Motor neuron (in vitro differentiated cells): ENCODE measurements around the gene NMUR1. TPM values are rescaled to one million over a fixed set of nuclear protein-coding genes. Genes with fewer than 3 reads are reported as not detected.

Source experiments
- ATAC-seq, 8 experiments: fragments of 200-7000 bp; cut with Tn5 transposase; replicated peaks in 6 of 8; 2 replicates each; pipeline ENCODE4 v1.8.0; 2021; ENCODE audit warnings: mild to moderate bottlenecking in 8 of 8, moderate library complexity in 8 of 8
- H3K27ac ChIP-seq, 2 donors: fragments of 250-450 bp; sonication (Bioruptor Pico); 2 replicates each; pipeline ENCODE4 v1.9.0; 2021; ENCODE audit warnings: antibody characterized with exemption in 2 of 2, mild to moderate bottlenecking in 2 of 2, moderate library complexity in 1 of 2
- H3K4me1 ChIP-seq, 2 donors: fragments of 250-450 bp; sonication (Bioruptor Pico); replicated peaks in 1 of 2; 2 replicates each; pipeline ENCODE4 v1.6.1; 2021; ENCODE audit warnings: antibody characterized with exemption in 2 of 2, mild to moderate bottlenecking in 2 of 2, moderate library complexity in 1 of 2
- H3K4me3 ChIP-seq, 5 donors: fragments of 250-450 bp; sonication (Bioruptor Pico); 2 replicates each; pipeline ENCODE4 v1.9.0; 2021; ENCODE audit warnings: antibody characterized with exemption in 5 of 5, mild to moderate bottlenecking in 5 of 5, moderate library complexity in 4 of 5
- WGBS, 10 experiments: fragments of 450-650 bp; shearing (Covaris generic); methylation state at CpG; one replicate each; pipeline ENCODE4 v1.0.0; 2022; 5-methylcytosine and 5-hydroxymethylcytosine counted together
- in situ Hi-C, 9 experiments: fragments of 400-800 bp; cut with MboI; loops; one replicate each; pipeline ENCODE4 v1.15.0; 2021; ENCODE audit warnings: low sequenced_read_pairs in 9 of 9, low pct_unique_long_range_greater_than_20kb in 2 of 9; ENCODE audit not compliant: unreplicated experiment in 9 of 9
- total RNA-seq, 8 experiments: library from RNA; unstranded; fragments of 300-600 nt; gene quantifications; 2 replicates each; pipeline versions ENCODE4 v1.2.3 to v1.2.4, GENCODE V29; 2022

NMUR1 gene
- total RNA-seq, 8 experiments from 2014 or later = 0.07 to 0.33 (median 0.12) TPM

DNA sequence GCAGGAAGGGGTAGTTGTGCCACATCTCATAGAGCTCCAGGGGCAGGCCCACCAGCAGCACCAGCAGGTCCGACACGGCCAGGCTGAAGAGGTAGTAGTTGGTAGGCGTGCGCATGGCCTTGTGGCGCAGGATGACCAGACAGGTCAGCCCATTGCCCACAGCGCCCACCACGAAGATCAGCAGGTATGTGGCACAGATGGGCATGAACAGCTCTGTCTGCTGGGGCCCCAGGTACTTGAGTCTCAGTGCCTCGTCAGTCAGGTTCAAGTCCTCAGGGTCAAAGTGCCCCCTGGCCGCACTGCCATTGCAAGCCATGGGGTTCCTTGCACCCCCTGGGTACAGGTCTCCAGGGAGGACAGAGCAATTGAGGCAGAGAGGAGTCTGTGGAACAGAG lies 1.6 kb downstream of the NMUR1 start:
- no peak for ATAC-seq
- 80 to 90% (median 90%) methylated on average over 1 to 6 of the region's 9 CpGs; no CpG with 5 or more reads in 7 of the 10 experiments for WGBS, 10 experiments
- H3K4me3 ChIP-seq = no peak overlapping the region
- peaks cover 11 to 16% of the 10 kb centered on the region in 2 donors for H3K4me1 ChIP-seq
- in situ Hi-C loops = no loop called here
- H3K27ac ChIP-seq = no peak overlapping the region

DNA sequence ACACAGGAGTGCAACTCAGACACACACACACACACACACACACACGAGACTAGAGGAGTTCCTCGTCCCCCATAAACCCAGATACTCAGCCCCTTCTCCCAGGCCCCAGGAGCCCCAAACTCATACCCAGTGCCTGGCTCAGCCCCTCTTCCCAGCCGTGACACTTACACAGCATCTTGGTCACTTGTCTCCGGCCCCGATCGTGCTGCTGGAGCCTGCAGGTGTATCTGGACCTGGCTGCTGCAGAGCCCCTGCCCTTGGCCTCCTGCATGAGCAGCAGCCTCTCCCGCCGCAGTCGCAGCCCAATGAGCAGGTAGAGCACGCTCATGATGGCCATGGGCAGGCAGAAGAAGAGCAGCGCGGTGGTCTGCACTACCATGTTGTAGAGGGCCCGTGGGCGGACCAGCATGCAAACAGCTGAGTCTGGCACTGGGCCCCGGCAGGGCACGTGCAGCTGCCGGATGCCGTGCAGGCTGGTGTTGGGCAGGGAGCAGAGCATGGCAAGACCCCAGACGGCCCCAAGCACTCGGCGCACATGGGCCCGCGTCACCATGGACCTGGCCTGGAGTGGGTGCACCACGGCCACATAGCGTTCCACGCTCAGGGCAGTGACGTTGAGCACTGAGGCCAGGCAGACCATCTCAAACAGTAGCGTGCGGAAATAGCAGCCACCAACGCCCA lies 2.1 kb downstream of the NMUR1 start:
- in situ Hi-C loops = no loop called here
- no peak for ATAC-seq
- 80 to 100% (median 94%) methylated on average over 1 to 9 of the region's 30 CpGs; no CpG with 5 or more reads in 5 of the 10 experiments for WGBS, 10 experiments
- no peak overlapping the region for H3K27ac ChIP-seq
- H3K4me1 ChIP-seq = peaks cover 11 to 16% of the 10 kb centered on the region in 2 donors
- H3K4me3 ChIP-seq = no peak overlapping the region

DNA sequence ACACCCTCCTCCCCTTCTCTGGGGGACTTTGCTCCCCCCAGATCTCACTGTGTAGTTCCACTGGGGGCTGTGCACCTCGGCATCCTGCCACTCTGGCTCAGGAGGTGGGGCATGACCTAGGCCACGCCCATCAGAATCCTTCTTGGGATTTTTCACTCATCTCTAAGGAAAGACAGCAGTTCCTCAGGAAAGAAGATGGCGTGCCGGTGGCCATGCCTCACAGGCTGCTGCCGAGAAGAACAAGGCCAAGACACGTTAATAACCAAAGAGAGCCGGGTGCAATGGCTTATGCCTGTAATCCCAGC lies 3.2 kb downstream of the NMUR1 start:
- in situ Hi-C loops = no loop called here
- Histone ChIP-seq H3K4me1 (peaks cover 5 to 11% of the 10 kb centered on the region in 2 donors), H3K27ac (no peak overlapping the region), H3K4me3 (no peak overlapping the region)
- WGBS, 10 experiments = 47 to 73% (median 63%) methylated on average over 1 to 4 of the region's 7 CpGs; no CpG with 5 or more reads in 6 of the 10 experiments
- ATAC-seq = no peak

DNA sequence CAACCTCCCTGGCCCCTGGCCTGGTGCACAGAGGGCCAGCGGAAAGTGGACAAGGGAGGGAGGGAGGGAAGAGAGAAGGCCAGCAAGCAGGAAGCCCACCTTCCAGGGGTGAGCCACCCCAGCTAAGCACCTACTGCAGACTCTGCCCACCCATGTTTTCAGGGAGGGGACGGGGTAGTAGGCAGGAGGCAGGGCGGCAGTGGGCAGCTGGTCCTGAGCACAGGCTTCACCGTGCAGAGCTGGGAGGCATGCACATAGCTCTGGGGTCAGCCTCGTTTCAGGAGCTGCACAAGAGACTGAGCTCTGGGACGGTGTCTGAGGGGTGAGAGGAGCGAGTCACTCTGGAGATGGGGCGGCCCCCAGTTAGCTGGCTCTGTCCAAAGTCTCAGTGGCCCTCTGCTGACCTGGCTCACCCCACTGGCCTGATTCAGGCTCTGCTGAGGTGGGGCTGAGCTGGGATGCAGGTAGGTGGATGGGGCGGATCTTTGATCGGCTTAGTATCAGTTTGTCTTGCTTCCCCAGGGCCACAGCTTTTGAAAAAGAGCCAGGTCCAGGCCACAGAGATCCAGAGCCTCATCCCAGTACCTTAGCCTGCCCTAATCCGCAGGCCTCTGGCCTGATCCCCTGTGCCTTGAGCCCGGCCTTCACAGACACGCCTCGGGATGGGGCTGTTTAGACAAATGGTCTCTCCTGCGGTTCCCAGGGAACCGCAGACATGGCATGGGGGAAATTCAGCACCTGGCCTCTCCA lies 3.7 kb downstream of the NMUR1 start:
- Histone ChIP-seq H3K27ac (no peak overlapping the region), H3K4me1 (peaks cover 0 to 6% of the 10 kb centered on the region in 2 donors), H3K4me3 (no peak overlapping the region)
- 71 to 100% (median 100%) methylated on average over 2 to 4 of the region's 16 CpGs; no CpG with 5 or more reads in 7 of the 10 experiments for WGBS, 10 experiments
- ATAC-seq = peak in 1 of 8 experiments; percentile 15
- in situ Hi-C loops = no loop called here

DNA sequence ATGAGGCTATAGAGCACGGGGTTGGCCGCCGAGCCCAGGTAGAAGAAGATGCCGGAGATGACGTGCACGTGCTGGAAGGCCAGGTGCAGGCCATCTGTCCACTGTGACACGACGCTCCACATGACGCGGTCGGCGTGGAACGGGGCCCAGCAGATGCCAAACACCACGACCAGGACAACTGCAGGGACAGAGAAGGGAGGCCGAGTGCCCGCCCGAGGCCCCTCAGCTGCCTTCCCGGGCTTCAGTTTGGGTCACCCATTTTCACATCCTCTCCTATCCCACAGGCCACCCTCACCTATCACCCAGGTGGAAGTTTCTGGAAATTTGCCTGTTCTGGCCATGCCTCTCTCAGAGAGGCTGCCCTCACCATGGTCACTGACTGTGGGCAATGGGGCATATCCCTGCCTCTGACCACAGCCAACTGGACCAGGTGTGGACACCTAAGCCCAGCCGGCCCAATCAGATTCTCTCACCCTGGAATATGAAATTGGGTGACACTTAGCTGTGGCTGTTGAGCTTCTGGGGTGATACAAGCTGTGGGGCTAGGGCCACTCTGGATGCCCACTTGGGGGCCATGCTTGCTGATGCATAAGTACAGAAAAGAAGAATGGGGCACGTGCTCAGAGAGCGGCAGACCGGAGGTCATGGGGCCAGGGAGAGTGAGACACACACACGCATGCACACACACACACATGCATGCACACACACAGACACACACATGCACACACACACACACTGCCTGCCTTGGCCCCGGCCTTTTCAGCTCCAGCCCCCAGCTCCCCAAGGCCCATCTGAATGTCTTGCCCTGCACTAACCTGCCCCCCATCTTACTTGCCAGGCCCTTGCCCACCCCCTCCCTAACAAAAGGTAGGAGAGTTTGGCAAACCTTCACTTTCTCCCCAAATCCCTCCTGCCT lies 4.7 kb downstream of the NMUR1 start:
- no peak overlapping the region for H3K4me3 ChIP-seq
- in situ Hi-C loops = no loop called here
- WGBS, 10 experiments = 58 to 100% (median 83%) methylated on average over 3 to 11 of the region's 24 CpGs; no CpG with 5 or more reads in 3 of the 10 experiments
- peaks cover 0 to 3% of the 10 kb centered on the region in 2 donors for H3K4me1 ChIP-seq
- H3K27ac ChIP-seq = no peak overlapping the region
- peak in 2 of 8 experiments; percentile 15 to 17 for ATAC-seq

DNA sequence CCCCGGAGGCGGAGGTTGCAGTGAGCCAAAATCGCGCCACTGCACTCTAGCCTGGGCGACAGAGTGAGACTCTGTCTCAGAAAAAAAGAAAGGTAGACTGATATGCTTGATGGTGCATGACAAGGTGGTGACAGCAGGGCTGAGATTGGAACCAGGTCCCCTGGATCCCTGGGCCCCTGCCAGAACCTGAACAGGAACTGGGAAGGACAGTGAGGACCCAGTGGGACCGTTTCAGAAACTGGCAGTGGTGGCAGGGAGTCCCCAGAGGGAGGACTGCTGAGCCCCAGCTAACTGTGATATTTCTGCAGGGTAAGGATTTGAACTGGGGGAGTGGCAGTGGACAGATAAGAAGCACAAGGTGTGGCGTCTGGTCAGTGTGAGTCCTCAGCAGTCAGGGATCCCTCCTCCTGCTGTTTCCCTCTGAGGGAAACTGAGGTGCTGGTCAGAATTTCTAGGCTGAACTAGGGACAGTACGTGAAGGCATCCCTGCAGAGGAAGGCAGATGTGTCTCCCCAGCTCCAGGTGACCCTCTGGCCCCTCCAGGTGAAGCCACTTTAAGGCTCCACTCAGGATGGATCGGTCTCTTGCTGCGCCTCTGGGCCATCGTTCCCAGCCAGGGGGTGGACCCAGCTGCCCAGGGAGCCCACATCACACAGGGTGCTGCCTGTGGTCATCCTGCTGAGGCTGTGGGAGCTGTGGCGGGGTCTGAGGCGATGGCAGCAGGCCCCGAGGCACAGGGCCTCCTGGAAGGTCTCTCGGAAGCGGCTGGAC lies 5.6 kb downstream of the NMUR1 start:
- Histone ChIP-seq H3K4me3 (no peak overlapping the region), H3K27ac (no peak overlapping the region), H3K4me1 (peaks cover 0 to 3% of the 10 kb centered on the region in 2 donors)
- 20 to 100% (median 93%) methylated on average over 1 to 6 of the region's 16 CpGs; no CpG with 5 or more reads in 5 of the 10 experiments for WGBS, 10 experiments
- ATAC-seq = no peak
- in situ Hi-C loops = loop anchor here in 1 of 9 experiments (25.0 kb wide), 1 partner anchor 188 kb away; the partner anchor contains the start of gene PTMA

DNA sequence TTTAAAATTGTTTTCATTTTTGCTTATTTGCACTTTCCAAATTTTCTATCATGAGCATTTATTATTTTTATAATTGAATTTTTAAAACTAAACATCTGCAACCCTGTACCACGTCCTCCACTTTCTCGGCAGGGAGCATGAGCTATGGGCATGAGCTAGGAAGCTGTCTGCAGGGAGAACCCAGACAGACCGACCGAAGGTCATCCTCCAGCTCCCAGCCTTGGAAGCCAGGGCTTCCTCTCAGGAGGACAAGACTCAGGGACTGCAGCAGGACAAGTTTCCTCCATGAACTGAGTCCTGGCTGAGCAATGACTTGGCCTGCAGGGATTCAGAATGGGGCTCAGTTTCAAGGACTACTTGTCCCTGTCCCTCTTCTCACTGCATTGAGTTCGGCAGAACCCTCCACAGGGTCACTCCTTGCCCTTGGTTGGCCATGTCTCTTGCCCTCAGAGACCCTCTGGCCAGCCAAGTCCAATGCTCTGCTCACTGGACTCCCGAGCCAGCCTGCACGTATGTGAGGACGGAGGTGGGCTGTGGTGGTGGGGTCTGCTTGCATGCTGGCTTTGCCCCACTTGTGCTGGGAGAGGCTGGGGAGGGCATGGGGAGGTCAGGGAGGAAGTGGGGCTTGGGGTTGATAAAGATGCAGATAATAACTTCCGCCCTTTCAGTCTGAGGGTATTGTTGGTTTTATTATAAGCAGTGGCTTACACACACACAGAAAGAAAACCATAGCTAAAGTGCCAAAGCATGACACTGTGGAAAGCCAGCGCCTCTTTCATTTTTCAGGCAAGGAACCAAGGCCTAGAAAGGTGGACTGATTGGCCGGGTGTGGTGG lies 6.6 kb downstream of the NMUR1 start:
- 28 to 100% (median 60%) methylated on average over 1 to 7 of the region's 11 CpGs; no CpG with 5 or more reads in 1 of the 10 experiments for WGBS, 10 experiments
- no peak overlapping the region for H3K4me3 ChIP-seq
- H3K4me1 ChIP-seq = peaks cover 0 to 3% of the 10 kb centered on the region in 2 donors
- ATAC-seq = no peak
- no peak overlapping the region for H3K27ac ChIP-seq
- in situ Hi-C loops = loop anchor here in 1 of 9 experiments (25.0 kb wide), 1 partner anchor 189 kb away; the partner anchor contains the start of gene PTMA

DNA sequence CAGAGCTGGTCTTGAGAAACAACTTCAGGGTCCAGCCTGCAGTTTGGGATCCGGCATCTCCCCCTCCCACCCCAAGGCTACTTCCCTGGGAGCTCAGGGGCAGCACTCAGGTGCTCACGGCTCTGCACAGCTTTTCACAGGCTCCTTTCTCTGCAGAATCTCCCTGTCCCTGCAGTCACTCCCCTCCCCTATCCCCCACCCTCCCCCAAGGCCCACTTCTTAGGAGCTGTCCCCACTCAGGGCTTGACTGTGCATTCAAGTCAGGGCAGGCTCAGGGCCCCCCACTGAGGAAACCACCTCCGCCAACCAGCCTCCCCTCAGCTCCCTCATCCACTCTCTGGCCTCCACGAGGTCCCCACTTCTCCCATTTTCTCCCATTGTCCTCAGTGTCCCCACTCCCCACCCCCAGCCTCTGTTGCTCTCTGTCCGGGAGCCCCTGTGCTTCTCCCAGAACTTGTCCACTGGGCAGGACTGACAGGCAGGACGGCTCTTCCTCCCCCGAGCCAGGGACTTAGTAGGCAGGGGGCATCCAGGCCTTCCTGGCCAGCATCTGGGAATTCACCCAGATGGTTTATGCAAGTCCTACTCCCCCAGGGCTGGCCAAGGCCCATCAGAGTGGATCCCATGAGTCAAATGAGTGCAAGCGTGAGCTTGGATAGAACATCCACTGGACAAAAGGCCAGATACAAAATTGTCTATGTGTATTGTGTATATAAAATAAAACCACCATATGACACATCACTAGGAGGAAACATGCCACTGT lies 7.6 kb downstream of the NMUR1 start:
- Histone ChIP-seq H3K4me3 (no peak overlapping the region), H3K4me1 (peaks cover 0 to 3% of the 10 kb centered on the region in 2 donors), H3K27ac (no peak overlapping the region)
- in situ Hi-C loops = loop anchor here in 1 of 9 experiments (25.0 kb wide), 1 partner anchor 190 kb away; the partner anchor contains the start of gene PTMA
- 0 to 100% (median 68%) methylated on average over 1 to 3 of the region's 8 CpGs; no CpG with 5 or more reads in 6 of the 10 experiments for WGBS, 10 experiments
- peak in 4 of 8 experiments; percentile 28 to 60 (median 43) for ATAC-seq

DNA sequence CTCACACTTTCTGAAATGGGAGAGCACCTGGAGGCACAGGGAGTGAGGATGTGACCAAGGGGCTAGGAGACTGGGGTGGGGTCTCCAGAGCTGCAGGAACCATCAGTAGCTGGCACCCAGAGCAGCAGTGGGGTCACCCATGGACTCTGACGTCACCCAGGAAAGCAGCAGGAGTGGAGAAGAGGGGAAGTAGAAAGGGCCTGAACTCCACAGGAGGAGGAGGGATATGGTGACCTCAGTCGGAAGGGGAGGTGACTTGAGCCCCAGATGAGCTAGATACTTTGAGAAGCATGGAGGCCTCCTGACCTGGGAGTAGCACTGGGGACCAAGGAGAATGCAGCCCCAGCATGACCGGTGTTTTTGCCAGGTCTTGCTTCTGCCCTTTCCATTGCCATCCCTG lies 8.8 kb downstream of the NMUR1 start:
- 17 to 100% (median 50%) methylated on average over 1 to 3 of the region's 3 CpGs; no CpG with 5 or more reads in 3 of the 10 experiments for WGBS, 10 experiments
- H3K4me3 ChIP-seq = no peak overlapping the region
- ATAC-seq = peak in 1 of 8 experiments; percentile 28
- in situ Hi-C loops = loop anchor here in 1 of 9 experiments (25.0 kb wide), 1 partner anchor 191 kb away; the partner anchor contains the start of gene PTMA
- no peak overlapping the region for H3K27ac ChIP-seq
- H3K4me1 ChIP-seq = peaks cover 0 to 3% of the 10 kb centered on the region in 2 donors

DNA sequence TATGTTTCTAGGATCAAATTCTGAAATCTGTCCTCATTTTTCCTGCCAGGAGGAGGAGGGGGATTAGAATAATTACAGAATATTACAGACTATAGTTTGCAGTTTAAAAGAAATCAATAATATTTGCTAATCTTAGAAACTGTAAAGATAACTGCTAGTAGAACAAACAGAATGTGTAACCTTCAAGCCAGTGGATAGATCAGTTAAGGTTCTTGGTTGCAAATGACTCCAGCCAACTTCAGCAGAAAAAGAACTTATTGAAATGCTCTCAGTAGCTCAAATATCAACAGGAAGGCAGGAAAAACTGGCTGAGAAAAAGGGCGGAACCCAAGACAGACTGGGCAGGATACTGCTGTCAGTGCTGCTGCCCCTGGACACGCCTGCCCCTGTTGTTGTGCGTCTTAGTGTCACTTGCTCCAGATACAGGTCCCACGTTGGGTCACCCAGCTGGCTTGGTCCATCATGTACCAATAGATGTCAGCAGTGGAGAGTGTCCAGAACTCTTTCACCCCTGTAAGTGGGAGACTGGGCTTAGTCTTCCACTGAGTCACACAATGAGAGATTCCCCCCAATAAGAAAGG lies 10.2 kb downstream of the NMUR1 start:
- ATAC-seq = peak in 2 of 8 experiments; percentile 59 to 82
- 60 to 100% (median 90%) methylated on average over 1 to 4 of the region's 4 CpGs; no CpG with 5 or more reads in 3 of the 10 experiments for WGBS, 10 experiments

More for the DNA sequence above, 10.2 kb downstream of the NMUR1 start:
- H3K4me1 ChIP-seq = peaks cover under 1 to 2% of the 10 kb centered on the region in 2 donors
- H3K4me3 ChIP-seq = no peak overlapping the region
- in situ Hi-C loops = loop anchor here in 1 of 9 experiments (25.0 kb wide), 1 partner anchor 192 kb away; the partner anchor contains the start of gene PTMA
- H3K27ac ChIP-seq = no peak overlapping the region
